Cardiac muscle cell (in vitro differentiated cells and primary cell): ENCODE results near the gene NUDT2. TPM values are rescaled to one million over a fixed set of nuclear protein-coding genes. Genes with fewer than 3 reads are reported as not detected.

ENCODE experiments used
- DNase-seq, 2 donors: peaks; one replicate each; pipeline versions ENCODE4 v3.0.0 to v3.0.0-alpha.2; 2010 to 2017; ENCODE audit warnings: low read depth in 1 of 2, low spot score in 1 of 2
- H3K27ac ChIP-seq: fragments of 200-600 bp; sonication (generic); 2 replicates; pipeline ENCODE4 v1.5.1; 2016
- H3K27me3 ChIP-seq: fragments of 200-600 bp; sonication (generic); 2 replicates; pipeline ENCODE4 v1.6.0; 2016; ENCODE audit warnings: control low read depth
- H3K36me3 ChIP-seq: fragments of 200-600 bp; sonication (generic); 2 replicates; pipeline ENCODE4 v1.5.1; 2016; ENCODE audit warnings: control low read depth
- H3K4me1 ChIP-seq: fragments of 200-600 bp; sonication (generic); 2 replicates; pipeline ENCODE4 v1.8.1; 2017; ENCODE audit warnings: low read depth, mild to moderate bottlenecking, mixed run types
- H3K4me3 ChIP-seq: fragments of 200-600 bp; sonication (generic); 2 replicates; pipeline ENCODE4 v1.5.1; 2016; ENCODE audit warnings: mild to moderate bottlenecking
- H3K9me3 ChIP-seq: fragments of 200-600 bp; sonication (generic); 2 replicates; pipeline ENCODE4 v1.5.1; 2017; ENCODE audit warnings: low read depth, mild to moderate bottlenecking, control low read depth
- polyA plus RNA-seq: library from polyadenylated mRNA; unstranded; fragments of >200 nt; fragmentation: Nextera tagmentation; extraction: Ambion mirVana; gene quantifications from 2 replicates; pipeline ENCODE4 v1.2.1, GENCODE V29; 2016
- total RNA-seq: library from RNA; depleted of rRNA; stranded (reverse); fragments of >200 nt; gene quantifications from 2 replicates; pipeline ENCODE4 v1.2.3, GENCODE V29; 2016
- TF ChIP-seq, protein P1 (sequence below): IDR thresholded peaks from 2 replicates; pipeline ENCODE4 v1.5.1; 2012; ENCODE audit warnings: low read depth, mild to moderate bottlenecking, low read length

Gene NUDT2
- total and polyA plus RNA-seq, 2 experiments from 2014 or later = 32.1 to 35.5 TPM

GRCh38 chr9:34377404-34377746 lies 48.0 kb downstream of the NUDT2 start:
- Histone ChIP-seq H3K4me3 (peak overlapping the region; percentile 50), H3K4me1 (no peaks in the 10 kb centered on the region), H3K9me3 (no peaks in the 10 kb centered on the region), H3K27ac (no peak overlapping the region), H3K36me3 (no peaks in the 10 kb centered on the region), H3K27me3 (peaks cover 25% of the 10 kb centered on the region)
- TF ChIP-seq, protein P1, sequence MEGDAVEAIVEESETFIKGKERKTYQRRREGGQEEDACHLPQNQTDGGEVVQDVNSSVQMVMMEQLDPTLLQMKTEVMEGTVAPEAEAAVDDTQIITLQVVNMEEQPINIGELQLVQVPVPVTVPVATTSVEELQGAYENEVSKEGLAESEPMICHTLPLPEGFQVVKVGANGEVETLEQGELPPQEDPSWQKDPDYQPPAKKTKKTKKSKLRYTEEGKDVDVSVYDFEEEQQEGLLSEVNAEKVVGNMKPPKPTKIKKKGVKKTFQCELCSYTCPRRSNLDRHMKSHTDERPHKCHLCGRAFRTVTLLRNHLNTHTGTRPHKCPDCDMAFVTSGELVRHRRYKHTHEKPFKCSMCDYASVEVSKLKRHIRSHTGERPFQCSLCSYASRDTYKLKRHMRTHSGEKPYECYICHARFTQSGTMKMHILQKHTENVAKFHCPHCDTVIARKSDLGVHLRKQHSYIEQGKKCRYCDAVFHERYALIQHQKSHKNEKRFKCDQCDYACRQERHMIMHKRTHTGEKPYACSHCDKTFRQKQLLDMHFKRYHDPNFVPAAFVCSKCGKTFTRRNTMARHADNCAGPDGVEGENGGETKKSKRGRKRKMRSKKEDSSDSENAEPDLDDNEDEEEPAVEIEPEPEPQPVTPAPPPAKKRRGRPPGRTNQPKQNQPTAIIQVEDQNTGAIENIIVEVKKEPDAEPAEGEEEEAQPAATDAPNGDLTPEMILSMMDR = no peak
- DNase-seq = peak in 1 of 2 donors; percentile 39

- Histone ChIP-seq H3K36me3 (no peaks in the 10 kb centered on the region), H3K4me1 (no peaks in the 10 kb centered on the region), H3K27ac (no peak overlapping the region), H3K27me3 (peaks cover 36% of the 10 kb centered on the region), H3K9me3 (no peaks in the 10 kb centered on the region), H3K4me3 (no peak overlapping the region)
- TF ChIP-seq, protein P1 = no peak
- no peak for DNase-seq
Measured at GRCh38 chr9:34378376-34379060, 49.1 kb downstream of the NUDT2 start.

- Histone ChIP-seq H3K27me3 (peaks cover 42% of the 10 kb centered on the region), H3K36me3 (no peaks in the 10 kb centered on the region), H3K9me3 (no peaks in the 10 kb centered on the region), H3K4me3 (peak overlapping the region; percentile 25), H3K27ac (no peak overlapping the region), H3K4me1 (no peaks in the 10 kb centered on the region)
- peak; percentile 85 to 90 for DNase-seq
- TF ChIP-seq, protein P1 = peak; percentile 99
Measured at GRCh38 chr9:34379334-34380033, 50.1 kb downstream of the NUDT2 start.

GRCh38 chr9:34380034-34380510 lies 50.7 kb downstream of the NUDT2 start:
- H3K27me3 ChIP-seq = peaks cover 40% of the 10 kb centered on the region

GRCh38 chr9:34380511-34381315 lies 51.3 kb downstream of the NUDT2 start:
- TF ChIP-seq, protein P1 = no peak
- H3K27me3 ChIP-seq = peaks cover 37% of the 10 kb centered on the region

More at GRCh38 chr9:34380034-34380510, 50.7 kb downstream of the NUDT2 start:
- no peaks in the 10 kb centered on the region for H3K4me1 ChIP-seq
- peak overlapping the region; percentile 25 for H3K4me3 ChIP-seq
- H3K9me3 ChIP-seq = no peaks in the 10 kb centered on the region
- no peak overlapping the region for H3K27ac ChIP-seq
- TF ChIP-seq, protein P1 = no peak
- DNase-seq = peak; percentile 22 to 32
- no peaks in the 10 kb centered on the region for H3K36me3 ChIP-seq

More at GRCh38 chr9:34380511-34381315, 51.3 kb downstream of the NUDT2 start:
- Histone ChIP-seq H3K4me3 (peak overlapping the region; percentile 30), H3K27ac (no peak overlapping the region), H3K36me3 (no peaks in the 10 kb centered on the region), H3K4me1 (no peaks in the 10 kb centered on the region), H3K9me3 (no peaks in the 10 kb centered on the region)
- peak; percentile 83 to 86 for DNase-seq
